ENCODE data around the gene MAP3K13. TPM values are rescaled to one million over a fixed set of nuclear protein-coding genes. Genes with fewer than 3 reads are reported as not detected.

MAP3K13 gene
- total RNA-seq, 1 experiment from 2014 or later: 10.6 TPM

DNA sequence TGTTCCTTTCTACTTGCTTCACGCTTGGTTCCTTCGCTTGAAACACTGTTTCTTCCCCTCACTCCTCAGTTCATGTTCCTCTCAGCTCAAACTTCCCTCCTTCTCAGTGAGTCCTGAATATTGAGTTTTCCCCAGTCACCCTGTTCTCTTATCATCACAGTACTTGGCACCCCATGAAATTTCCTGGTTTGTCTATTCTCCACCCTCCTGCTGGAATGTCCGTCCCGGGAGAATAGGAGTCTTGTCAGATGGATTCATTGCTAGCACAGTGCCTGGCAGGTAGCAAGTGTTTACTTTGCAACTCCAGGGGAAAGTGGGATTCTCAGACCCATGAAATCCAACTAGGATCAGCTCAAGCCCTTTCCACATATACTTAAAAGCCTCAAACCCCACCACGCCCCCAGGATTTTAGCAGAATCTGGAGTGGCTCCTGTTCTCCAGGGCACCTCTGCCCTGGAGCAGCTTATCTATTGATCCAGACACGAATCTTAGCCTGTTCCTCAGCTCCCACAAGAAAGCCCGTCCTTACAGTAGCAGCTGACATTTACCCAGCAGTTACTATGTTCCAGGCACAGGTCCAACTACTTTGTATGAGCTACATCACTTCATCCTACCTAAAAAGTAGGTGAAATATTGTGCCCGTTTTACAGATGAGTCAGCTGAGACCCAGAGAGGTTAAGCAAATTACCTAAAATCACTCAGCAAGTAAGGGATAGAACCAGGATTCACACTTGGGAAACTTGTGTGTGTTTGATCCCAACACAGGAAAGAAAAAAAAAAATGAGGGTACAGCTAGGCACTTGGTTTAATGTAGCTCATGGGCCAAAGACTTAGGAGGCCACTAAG, 36.8 kb upstream of the MAP3K13 start:
- Histone ChIP-seq H4K20me1 (ENCODE audit: control insufficient read depth, insufficient read depth, insufficient read length) (no peaks in the 10 kb centered on the region), H2BK5ac (ENCODE audit: insufficient read length, low read length) (no peak overlapping the region), H3K4me2 (ENCODE audit: insufficient read depth, insufficient read length, low read length) (no peak overlapping the region), H2BK120ac (ENCODE audit: low read depth, low read length, poor library complexity, severe bottlenecking) (no peak overlapping the region), H3K56ac (ENCODE audit: insufficient read length, low read depth, low read length) (no peak overlapping the region), H4K91ac (ENCODE audit: insufficient read length, low read depth, low read length) (no peak overlapping the region), H2BK15ac (ENCODE audit: low read depth, low read length) (no peak overlapping the region), H4K5ac (ENCODE audit: insufficient read length, low read depth, low read length) (peak overlapping the region; percentile 70), H2BK20ac (ENCODE audit: low read depth, low read length, poor library complexity, severe bottlenecking) (no peak overlapping the region), H3K18ac (ENCODE audit: insufficient read length, low read depth, low read length) (no peak overlapping the region), H3K79me2 (ENCODE audit: insufficient read depth, low read length) (no peaks in the 10 kb centered on the region), H3K23ac (ENCODE audit: insufficient read length, low read depth, low read length) (no peak overlapping the region), H3K9me3 (ENCODE audit: control insufficient read depth, low read depth, low read length) (no peaks in the 10 kb centered on the region), H3K23me2 (ENCODE audit: insufficient read length, low read depth, low read length, poor library complexity, severe bottlenecking) (no peaks in the 10 kb centered on the region), H3K27me3 (ENCODE audit: insufficient read depth, low read length) (no peaks in the 10 kb centered on the region), H3T11ph (ENCODE audit: low read length) (no peak overlapping the region), H3K79me1 (ENCODE audit: insufficient read depth, low read depth, low read length, poor library complexity, severe bottlenecking) (no peaks in the 10 kb centered on the region), H3K9ac (ENCODE audit: extremely low read depth, insufficient read length, low read length) (no peak overlapping the region), H2AFZ (ENCODE audit: low read length) (no peak overlapping the region), H4K8ac (replicated peaks; ENCODE audit: insufficient read length, low read depth, low read length) (no peak overlapping the region), H3K27ac (ENCODE audit: insufficient read length, low read depth, low read length) (no peak overlapping the region), H3K4me1 (ENCODE audit: insufficient read depth, low read length) (no peaks in the 10 kb centered on the region), H3K14ac (ENCODE audit: insufficient read depth, low read length) (no peak overlapping the region), H2AK5ac (ENCODE audit: insufficient read length, low read length) (no peak overlapping the region), H3K4ac (ENCODE audit: low read depth, low read length) (no peak overlapping the region), H2BK12ac (ENCODE audit: insufficient read length, low read depth, low read length) (no peak overlapping the region)
- H3K4me1 Mint-ChIP-seq: no peaks in the 10 kb centered on the region
- TF ChIP-seq CTCF (conservative IDR thresholded peaks at IDR 0.05): no peak
- DNase-seq: no peak
- no peak overlapping the region for H3K4me3 Mint-ChIP-seq
- no peak overlapping the region for H3K27ac Mint-ChIP-seq
- H3K9me3 Mint-ChIP-seq: no peaks in the 10 kb centered on the region
- WGBS (ENCODE audit: extremely low coverage, insufficient read length, low lambda C conversion rate): no CpG with 5 or more reads among the region's 8 CpGs
- no peaks in the 10 kb centered on the region for H3K36me3 Mint-ChIP-seq (ENCODE audit: insufficient read depth in 1 of 3, low read depth in 3 of 3)
- H3K27me3 Mint-ChIP-seq (ENCODE audit: low read depth): peaks cover 19% of the 10 kb centered on the region

Data from H9 (cell line).